ENCODE measurements around the gene TSPY10.
"Not testable (repeated sequence)": the region's sequence is repeated elsewhere in the genome, so short reads cannot be mapped to it uniquely, and the experiment has no call there.

The TSPY10 gene, protein sequence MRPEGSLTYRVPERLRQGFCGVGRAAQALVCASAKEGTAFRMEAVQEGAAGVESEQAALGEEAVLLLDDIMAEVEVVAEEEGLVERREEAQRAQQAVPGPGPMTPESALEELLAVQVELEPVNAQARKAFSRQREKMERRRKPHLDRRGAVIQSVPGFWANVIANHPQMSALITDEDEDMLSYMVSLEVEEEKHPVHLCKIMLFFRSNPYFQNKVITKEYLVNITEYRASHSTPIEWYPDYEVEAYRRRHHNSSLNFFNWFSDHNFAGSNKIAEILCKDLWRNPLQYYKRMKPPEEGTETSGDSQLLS

DNA sequence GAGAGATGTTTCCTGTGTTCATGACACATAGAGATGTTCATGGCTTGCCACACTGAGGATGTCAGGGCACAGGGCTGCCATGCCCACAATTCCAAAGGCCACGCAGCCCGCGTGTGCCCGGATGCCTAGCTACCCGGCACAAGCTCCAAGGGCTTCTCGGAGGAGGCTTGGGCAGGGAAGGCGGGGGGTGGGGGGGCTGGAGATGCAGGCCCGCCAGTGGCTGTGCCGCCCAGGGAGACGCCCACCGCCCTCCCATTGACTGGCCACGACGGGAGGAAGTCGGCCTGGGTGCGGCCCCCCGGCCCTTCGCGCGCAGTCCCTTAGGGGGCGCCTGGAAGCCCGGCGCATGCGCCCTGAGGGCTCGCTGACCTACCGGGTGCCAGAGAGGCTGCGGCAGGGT, at the start of gene TSPY10:
Gene TSPY10 (plus strand): TSS at position 301 of the 400 bp plus-strand sequence. CDS start 46 bp downstream, at position 347.
- not testable (repeated sequence) for DNase-seq

DNA sequence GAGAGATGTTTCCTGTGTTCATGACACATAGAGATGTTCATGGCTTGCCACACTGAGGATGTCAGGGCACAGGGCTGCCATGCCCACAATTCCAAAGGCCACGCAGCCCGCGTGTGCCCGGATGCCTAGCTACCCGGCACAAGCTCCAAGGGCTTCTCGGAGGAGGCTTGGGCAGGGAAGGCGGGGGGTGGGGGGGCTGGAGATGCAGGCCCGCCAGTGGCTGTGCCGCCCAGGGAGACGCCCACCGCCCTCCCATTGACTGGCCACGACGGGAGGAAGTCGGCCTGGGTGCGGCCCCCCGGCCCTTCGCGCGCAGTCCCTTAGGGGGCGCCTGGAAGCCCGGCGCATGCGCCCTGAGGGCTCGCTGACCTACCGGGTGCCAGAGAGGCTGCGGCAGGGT, 40.7 kb upstream of the TSPY10 start, which contains the start of gene TSPY9:
Gene TSPY9 (plus strand): TSS at position 301 of the 400 bp plus-strand sequence. CDS start 46 bp downstream, at position 347.
- not testable (repeated sequence) for DNase-seq

DNA sequence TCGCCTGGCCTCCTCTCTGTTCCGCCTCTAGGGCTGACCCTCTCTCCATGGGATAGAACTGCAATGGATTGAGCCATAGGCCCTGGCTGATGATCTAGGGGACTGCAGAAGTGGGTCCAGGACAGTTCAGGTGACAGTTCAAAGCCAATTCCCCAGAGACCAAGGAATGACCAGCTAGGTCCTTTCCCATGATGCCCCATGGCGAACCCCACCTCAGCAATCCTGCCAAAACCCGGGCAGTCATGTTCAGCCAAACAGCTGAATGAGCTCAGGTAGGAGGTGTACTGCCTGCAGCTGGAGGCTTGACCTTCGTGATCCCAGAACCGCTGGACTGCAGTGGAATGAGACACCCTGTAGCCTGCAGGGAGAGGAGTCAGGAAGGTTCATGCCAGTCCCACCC, 23.3 kb upstream of the TSPY10 start:
- not testable (repeated sequence) for DNase-seq

DNA sequence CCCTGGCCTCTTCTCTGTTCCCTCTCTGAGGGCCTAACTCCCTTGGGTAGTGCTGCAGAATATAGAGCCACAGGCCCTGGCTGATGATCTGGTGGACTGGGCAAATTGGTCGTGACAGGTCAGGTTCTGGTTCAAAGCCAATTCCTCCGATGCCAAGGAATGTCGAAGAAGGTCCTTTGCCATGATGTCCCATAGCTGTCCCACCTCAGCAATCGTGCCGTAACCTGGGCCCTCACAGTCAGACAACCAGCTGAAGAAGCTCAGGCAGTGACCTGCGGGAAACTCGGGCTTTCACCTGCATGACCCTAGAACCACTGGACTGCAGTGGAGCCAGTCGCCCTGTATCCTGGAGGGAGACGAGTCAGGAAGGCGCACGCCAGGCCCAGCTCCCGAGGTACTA, 11.4 kb upstream of the TSPY10 start:
- not testable (repeated sequence) for DNase-seq

Measured in CD4-positive, alpha-beta T cell treated with Interleukin-4 for 1 hour (primary cell).